ENCODE measurements around the gene CDH20.

DNA sequence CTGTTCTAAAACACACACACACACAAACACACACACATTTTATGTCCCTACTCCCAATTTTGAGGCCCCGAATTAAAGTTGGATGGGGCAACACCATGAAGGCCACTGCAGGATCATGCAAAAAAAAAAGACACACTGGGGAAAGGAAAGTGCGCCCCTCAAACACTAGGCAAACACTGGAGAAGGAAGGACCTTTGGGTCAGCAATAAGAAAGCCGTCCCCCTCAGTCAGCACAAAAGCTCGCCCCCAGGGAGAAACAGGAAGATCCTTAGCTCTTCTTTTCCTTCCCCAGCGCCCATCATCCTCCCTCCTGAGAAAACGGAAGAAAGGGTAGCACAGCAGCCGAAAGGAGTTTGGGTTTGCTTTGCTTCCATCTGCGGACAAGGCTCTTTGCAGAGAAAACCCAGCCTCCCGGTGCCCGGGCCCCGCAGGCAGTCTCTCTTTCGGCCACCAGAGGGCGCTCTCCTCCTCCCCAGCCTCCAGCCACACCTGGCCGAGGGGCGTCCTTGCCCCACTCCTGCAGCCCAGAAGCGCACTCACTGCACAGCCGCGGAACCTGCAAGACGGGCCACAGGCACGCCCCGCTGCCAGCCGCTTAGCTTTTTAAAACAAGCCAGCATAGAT is 248.5 kb downstream of the CDH20 start:
- TF ChIP-seq, protein P1, sequence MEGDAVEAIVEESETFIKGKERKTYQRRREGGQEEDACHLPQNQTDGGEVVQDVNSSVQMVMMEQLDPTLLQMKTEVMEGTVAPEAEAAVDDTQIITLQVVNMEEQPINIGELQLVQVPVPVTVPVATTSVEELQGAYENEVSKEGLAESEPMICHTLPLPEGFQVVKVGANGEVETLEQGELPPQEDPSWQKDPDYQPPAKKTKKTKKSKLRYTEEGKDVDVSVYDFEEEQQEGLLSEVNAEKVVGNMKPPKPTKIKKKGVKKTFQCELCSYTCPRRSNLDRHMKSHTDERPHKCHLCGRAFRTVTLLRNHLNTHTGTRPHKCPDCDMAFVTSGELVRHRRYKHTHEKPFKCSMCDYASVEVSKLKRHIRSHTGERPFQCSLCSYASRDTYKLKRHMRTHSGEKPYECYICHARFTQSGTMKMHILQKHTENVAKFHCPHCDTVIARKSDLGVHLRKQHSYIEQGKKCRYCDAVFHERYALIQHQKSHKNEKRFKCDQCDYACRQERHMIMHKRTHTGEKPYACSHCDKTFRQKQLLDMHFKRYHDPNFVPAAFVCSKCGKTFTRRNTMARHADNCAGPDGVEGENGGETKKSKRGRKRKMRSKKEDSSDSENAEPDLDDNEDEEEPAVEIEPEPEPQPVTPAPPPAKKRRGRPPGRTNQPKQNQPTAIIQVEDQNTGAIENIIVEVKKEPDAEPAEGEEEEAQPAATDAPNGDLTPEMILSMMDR (IDR thresholded peaks at IDR 0.05 in 8 of 11, conservative IDR thresholded peaks at IDR 0.05 in 3 of 11): peak; percentile 68 to 96 (median 92)
- TF ChIP-seq POLR2AphosphoS5 (IDR thresholded peaks at IDR 0.05): no peak
